Non-pigmented ciliary epithelial cell (primary cell): ENCODE data around the gene ETF1.
"Not testable (repeated sequence)": the region's sequence is repeated elsewhere in the genome, so short reads cannot be mapped to it uniquely, and the experiment has no call there.

Experiments
- DNase-seq: peaks from one replicate; pipeline ENCODE4 v3.0.0-alpha.2; 2010; ENCODE audit warnings: low read depth

ETF1 gene

DNA sequence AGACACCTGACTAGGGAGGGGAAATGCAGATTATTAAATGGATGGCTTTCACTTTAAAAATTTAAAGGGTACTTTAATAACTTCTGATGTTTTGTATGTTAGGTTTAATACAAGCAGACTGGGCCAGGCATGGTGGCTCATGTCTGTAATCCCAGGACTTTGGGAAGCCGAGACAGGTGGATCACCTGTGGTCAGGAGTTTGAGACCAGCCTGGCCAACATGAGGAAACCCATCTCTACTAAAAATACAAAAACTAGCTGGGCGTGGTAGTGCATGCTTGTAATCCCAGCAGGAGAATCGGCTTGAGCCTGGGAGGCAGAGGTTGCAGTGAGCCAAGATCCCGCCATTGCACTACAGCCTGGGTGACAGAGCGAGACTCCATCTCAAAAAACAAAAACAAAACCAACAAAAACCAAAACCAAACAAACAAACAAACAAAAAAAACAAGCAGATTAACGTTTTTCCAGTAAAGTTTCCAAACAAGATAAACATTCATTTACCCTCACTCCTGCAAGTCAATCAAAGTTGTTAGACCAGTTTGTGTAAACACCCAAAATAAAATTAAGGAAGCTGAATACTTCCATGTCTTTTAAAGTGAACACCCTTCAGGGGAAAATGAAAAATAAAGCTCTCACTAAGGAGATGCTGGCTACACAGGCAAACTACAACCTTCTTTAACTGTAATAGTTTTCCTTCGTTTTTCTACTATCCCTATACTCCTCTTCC lies 14.1 kb downstream of the ETF1 start:
- no peak for DNase-seq

DNA sequence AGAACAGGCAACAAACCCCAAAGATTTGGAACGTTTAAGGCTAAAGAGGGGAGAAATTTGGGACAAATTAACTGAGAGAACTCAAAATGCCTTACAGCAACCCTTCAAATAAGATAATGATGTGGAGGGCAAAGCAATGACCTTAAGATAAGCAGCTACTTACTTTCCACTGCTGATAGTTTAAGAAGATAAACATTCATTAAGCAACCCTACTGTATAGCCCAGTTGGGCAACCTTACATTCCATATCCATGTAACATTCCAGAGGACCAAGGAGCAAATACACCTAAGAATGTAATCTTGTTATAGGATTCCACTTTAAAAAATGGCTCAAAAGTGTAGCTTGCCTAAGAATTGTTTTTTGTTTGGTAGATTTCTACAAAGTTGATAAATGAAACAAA lies 14.8 kb downstream of the ETF1 start:
- no peak for DNase-seq

DNA sequence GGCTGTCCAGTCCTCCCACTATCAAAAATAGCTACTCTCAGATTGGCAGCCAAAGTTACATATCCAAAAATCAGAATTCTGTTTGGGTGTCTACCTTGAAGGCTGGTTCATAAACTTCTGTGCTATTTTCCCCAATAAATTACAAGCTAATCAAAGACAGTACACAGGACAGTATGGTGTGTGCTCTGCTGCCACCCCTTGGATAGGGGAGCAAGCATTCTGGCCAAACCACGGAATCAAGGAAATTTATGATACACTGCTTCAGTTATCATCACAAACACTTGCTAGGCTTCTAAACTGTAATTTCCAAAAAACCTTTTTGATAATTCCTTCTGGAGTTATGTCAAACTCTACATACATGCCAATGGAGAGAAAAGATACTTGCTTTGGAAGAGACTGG lies 15.9 kb downstream of the ETF1 start:
- no peak for DNase-seq

DNA sequence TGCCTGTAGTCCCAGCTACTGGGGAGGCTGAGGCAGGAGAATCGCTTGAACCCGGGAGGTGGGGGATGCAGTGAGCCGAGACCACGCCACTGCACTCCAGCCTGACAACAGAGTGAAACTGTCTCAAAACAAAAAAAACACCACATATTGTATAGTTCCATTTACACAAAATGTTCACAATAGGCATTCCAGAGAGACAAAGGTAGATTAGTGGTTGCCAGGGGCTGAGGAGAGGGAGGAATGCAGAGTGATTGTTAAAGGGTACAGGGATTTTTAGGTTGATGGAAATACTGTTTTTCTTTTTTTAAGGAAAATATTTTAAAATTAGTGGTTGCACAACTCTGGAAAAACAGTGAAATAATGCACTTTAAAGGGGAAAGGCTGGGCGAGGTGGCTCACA lies 19.6 kb downstream of the ETF1 start:
- DNase-seq: no peak

DNA sequence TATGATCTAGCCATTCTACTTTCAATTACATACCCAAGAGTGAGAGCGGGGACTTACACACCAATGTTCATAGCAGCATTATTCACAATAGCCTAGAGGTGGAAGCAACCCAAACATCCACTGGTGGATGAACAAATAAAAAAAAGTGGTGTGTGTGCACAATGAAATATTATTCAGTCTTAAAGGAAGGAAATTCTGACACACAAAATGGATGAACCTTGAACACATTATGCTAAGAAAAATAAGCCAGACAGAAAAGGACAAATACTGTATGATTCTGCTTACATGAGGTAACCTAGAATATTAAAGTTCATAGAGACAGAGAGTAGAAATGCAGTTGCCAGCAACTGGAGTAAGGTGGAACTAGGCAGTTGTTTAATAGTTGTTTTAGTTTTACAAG lies 22.1 kb downstream of the ETF1 start:
- no peak for DNase-seq

DNA sequence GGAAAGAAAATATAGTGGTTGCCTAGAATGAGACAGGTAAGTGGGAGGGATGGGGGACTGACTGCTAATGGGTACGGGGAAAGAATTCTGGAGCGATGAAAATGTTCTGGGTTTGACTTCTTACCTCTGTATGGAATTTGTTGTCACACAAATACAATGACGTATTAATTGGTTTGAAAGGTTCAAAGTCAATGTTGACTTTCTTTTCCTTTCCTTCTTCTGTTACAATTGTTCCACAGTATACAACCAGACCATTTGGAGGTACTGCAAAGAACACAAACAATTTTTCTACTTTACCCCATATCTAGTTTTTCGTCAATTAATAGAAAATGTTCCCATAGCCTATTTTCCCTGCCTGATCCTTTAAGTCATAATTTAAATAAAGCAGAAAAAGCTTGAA lies 25.6 kb downstream of the ETF1 start:
- DNase-seq: no peak

DNA sequence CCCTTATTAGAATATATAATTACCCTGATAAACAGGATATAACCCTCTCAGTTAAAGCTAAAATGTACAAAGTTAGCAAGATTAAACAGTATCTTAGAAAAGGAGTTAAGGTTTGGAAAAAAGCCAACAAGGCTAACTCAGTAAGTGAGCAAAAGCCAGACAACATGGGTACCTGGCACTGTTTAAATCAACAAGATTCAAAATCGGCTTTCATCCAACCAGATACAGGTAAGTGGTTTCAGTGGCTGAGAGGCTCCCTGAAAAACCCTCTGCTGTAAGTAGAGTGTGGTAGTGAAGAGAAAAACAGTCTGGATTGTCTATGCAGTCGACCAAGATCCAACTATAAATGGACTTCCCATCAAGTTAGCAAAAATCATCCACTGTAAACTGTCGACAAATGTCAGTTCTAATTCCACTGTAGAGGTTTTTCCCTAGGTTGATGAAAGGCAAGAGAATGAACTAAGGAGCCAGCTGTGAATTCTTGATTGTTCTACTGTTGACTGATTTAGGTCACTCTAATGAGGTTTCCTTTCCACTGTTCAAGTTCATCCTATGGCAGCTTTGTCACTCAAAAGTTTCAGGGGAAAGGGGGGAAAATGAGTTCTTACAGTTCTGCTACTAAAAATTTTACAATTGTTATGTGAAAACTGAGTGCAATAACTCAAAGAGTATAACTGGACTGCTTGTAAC lies 27.3 kb downstream of the ETF1 start:
- DNase-seq: no peak

DNA sequence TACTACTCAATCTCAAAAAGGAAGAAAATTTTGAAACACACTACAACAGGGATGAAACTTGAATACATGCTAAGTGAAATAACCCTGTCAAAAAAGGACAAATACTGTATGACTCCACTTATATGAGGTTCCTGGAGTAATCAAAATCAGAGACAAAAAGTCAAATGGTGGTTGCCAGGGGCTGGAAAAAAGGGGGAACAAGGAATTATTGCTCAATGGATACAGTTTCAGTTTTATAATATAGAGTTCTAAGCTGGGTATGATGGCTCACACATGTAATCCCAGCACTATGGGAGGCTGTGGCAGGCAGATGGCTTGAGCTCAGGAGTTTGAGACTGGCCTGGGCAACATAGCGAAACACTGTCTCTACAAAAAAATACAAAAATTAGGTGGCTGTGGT lies 29.0 kb downstream of the ETF1 start:
- DNase-seq: no peak

DNA sequence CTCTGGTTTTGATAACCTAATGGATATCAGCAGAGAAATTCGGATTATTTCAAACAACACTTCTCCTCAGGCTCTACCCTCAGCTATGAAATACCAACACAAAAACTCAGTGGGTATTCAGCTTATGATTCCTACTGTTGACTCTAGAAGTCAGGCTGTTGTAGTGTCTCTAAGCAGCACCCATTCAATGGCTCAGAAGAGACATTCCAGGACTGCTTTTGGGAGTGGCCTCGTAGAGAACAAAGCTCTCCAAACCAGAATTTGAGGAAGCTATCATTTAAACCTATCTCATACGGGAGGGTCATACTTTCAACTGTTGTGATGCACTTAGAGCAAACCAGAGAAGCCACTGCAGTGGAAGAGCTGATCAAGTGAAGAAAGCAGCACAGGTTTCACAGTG lies 34.1 kb downstream of the ETF1 start:
- no peak for DNase-seq

DNA sequence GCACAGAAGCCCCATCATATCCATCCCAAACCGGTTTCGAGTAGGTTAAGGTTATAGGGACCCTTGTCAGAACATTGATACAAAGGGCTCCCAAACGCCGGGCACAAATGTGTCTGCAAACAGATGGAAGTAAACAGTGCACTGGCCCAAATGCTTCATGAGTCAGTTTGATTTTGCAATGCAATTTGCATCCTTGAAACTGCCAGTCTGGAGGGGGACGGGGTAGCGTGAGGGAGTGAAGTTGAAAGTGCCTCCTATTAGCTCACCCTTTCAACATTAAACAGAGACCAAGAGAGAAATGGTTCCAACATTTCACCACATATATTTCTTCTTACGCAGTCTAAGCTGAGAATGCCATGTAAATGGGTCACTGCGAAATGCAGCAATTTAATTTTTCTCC lies 35.6 kb downstream of the ETF1 start:
- not testable (repeated sequence) for DNase-seq

DNA sequence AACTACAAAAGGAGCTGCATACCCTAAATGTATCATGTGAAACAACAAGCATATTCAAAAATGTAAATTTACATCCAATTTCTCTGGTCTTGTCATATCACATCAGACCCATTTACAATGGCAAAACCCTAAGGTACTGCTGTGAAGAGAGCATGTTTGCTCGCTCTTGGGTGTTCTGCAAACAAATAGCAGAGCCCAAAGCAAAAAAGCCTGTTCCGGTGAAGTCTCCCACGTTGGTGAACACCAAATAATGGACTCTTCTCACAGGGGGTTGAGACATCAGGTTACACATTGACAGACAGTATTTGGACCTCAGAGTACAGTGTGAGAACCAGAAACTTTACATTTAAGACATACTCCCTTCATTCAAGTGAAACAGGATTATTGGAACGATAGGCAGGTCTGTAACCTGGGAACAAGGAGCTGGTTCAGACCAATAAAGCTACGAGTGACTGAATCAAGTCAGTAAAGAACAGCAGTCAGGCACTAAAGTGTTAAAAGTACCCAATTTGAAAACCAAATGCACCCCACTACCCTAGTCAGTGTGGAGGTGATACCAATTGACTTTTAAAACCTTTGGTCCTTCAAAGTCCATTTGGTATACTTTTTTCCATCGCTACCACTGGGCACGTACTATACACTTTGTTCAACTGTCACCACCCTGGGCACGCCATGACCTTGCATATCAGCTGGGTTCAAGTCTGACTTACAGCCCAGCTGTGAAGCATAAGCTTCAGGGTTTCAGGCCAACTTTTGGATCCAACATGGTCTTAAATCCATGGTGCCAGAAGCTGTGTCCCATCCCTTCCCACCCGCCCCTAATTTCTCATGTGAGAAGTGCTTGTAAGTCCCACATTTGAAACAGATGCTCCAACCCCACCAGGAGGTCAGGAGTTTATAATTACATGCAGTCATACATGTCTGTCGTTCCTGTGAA lies 36.4 kb downstream of the ETF1 start:
- no peak for DNase-seq

DNA sequence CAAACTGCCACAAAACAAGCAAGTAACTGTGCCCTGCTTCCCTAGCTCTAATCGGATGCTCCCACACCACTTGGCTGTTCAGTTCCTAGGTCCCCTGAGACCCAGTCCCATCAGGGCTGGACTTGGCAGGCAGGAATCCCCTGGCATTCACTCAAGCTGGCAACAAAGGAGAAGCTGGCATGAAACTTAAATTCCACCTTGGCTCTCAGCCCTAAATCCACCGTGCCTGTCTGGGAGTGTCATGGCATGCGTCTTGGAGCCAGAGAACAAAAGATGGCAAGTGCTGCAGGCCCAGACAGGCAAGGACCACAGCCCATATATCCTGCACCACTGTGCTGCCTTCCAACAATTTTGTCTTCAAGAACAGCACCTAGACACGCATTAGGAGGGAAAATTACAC lies 38.2 kb downstream of the ETF1 start:
- DNase-seq: no peak

DNA sequence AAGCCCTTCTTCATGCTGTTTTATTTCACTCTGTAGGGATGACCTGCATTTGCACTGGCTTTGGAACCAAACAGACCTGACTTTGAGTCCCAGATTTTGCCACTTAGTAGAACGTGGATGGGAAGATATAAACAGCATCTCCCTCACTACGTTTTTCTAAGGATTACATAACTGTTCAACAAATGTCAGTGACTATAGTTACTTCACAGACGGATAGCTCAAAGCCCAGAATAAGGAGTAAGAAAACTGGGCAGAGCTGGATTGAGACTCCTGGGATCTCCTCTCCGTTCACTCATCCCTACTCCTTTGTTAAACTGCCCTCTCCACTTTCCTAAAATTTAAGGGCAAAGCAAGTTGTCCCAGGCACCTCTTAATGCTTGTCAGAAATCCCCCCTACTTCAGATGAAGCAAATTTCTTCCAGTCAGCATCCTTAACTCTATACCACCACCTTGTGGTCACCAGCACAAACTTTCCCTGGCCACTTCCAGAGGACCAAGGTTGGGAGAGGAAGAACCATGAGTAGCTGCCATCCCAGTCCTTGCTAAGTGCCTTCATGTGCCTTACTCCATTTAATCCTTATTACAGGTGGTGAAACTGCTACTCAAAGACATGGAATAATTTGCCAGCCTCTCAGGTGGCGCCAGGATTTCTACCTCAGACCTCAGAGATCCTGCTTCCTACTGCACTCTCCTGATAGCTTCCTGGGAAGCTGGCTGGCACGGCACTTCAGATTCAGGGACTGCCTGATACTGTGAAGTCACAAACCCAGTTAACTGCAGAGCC lies 39.4 kb downstream of the ETF1 start:
- DNase-seq: no peak

DNA sequence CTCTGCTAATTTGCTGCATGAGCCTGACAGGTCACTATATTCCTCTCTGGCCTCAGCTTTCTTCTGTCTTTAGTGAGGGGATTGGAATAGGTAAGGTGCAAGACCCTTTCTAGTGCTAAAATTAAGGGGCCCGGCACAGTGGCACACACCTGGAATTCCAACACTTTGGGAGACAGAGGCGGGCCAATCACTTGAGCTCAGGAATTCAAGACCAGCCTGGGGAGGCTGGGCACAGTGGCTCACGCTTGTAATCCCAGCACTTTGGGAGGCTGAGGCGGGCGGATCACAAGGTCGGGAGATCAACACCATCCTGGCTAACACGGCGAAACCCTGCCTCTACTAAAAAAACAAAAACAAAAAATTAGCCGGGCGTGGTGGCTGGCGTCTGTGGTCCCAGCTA lies 40.5 kb downstream of the ETF1 start:
- DNase-seq: no peak

DNA sequence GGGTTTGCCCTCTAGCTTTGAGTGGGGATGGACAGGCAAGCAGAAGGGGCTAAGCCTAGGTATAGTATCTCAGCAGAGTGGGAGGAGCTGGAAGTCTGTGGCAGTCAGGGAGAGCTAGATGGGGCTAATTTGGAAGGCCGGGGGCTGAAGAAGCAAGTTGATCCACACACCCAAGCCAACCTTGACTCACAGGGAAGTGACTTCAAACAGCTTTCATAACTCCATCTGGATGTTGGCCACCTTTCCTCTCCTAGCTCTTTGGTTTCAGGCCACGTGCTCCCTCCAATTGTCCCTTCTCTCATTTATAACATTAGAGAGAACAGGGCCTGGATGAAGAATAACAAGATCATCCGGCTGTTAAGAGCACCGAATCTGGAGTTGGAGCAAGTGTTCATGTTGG lies 40.9 kb downstream of the ETF1 start:
- DNase-seq: no peak

DNA sequence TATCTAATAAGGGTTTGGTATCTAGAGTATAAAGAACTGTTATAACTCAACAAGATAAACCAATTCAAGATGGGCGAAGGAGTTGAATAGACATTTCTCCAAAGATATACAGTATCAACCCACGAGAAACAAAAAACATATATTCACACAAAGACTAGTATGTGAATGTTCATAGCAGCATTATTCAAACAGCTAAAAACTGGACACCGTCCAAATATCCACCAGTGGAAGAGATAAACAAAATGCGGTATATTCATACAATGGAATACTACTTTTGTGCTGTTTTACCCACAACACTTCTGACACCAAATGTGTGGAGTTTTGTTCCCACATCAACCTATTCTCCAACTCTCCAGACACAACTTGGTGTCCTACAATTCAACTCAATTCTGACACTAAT lies 44.7 kb downstream of the ETF1 start:
- DNase-seq: no peak

DNA sequence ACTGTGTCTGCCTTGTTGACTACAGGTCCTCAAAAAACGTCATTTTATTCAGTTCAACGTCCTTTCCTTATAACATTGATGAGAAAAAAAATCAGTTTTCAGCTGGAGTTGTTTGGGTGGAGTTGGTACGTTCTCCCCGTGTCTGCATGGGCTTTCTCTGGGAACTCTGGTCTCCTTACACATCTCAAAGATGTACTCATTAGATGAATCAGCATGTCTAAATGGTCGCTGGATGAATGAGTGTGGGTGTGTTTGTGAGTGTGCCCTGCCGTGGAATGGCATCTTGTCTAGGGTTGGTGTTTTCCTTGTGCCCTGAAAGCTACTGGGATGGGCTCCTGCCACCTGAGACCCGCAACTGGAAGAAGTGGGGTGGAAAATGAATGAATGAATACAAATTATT lies 47.7 kb downstream of the ETF1 start:
- no peak for DNase-seq

DNA sequence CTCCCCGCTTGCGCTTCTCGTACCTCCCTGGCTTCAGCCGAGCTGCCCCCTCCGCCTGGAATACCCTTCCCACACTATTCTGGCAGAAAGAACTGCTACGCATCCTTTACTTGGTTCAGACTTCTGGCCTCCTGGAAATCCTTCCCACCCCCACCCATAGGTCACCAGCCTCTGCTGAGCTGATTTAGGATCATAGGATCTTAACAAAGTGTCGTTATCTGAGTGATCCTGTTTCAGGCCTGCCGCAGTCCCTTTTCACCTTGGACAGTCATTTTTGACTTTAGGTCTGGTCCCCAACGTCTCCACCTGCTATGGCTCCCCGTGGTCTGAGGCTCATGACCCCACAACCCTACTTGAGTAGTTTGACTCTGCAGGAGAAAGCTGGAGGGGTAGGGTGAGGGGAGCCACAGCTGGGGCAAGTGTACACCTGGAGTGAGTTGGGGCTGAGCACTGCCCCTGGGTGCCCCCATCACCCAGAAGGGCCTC lies 50.4 kb downstream of the ETF1 start:
- no peak for DNase-seq

DNA sequence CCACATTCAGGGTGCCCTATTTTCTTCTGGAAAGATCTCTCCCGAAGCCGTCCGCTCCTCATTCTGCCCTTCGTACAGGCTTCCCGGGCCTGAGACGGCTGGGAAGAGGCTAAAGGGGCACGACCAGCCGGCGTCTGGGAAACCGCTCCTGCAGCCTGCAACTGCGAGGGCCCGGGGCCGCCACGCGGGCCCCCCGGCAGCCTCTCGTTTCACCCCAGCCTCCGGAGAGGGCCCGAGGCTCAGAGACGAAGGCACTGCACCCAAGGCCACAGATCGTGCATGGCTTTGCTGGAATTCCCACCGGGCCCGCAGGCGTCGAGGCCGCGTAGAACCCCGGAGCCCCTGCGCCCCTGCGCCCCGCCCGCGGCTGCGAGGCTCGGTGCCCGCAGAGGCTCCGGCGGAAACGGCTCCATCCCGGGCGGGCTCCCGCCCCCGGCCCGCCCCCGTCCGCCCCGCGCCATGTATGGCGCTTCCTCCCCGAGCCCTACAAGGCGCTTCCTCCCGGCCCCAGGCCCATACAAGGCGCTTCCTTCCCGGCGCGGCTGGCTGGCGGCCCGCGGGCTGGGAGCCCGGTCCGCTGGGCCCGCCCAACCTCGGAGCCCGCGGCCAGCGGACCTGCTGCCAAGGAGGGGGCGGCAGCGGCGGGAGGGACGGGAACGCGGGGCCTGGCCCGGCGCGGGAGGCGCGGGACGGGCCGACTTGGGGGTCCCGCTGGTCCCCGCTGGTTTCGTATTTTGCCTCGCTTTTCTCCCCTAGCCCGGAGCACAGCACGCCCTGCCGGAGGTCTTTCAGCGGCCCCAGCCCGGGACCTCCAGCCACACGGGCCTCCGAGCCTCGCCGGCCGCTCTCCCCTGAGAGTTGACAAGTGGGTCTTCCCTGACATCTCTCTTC lies 51.1 kb downstream of the ETF1 start:
- no peak for DNase-seq

DNA sequence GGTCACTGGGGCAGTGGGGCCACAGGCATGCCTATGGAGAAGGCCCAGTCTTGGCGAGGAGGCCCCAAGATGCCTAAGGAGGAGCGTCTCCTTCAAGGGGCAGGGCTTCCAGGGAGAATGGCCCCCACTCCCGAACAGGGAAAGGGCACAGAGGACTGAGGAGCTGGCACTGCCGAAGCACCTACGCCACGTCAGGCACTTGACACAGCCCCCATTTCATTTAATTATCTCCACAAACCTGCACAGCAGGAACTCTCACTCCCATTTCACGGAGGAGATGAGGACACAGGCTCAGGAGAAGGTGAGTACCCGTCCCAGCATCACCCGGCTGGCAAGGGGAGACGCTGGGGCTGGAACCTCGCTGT lies 51.8 kb downstream of the ETF1 start:
- DNase-seq: no peak
